NT2/D1 (cell line): ENCODE measurements around the gene KLF6.

Experiments
- DNase-seq: peaks from one replicate; pipeline ENCODE4 v3.0.0-alpha.2; 2011; ENCODE audit warnings: low read depth, low spot score
- H3K27me3 ChIP-seq: 2 replicates; pipeline ENCODE4 v1.6.0; 2011; ENCODE audit warnings: mild to moderate bottlenecking; ENCODE audit not compliant: insufficient read length, insufficient read depth
- H3K36me3 ChIP-seq: 2 replicates; pipeline ENCODE4 v1.6.1; 2011; ENCODE audit warnings: mild to moderate bottlenecking, low read length, mixed read lengths; ENCODE audit not compliant: insufficient read depth, insufficient read length
- H3K4me1 ChIP-seq: 2 replicates; pipeline ENCODE4 v1.5.1; 2011; ENCODE audit not compliant: insufficient read depth, insufficient read length
- H3K4me3 ChIP-seq: 2 replicates; pipeline ENCODE4 v1.5.1; 2011; ENCODE audit warnings: low read depth; ENCODE audit not compliant: insufficient read length
- H3K9ac ChIP-seq: 2 replicates; pipeline ENCODE4 v1.6.0; 2011; ENCODE audit warnings: low read depth; ENCODE audit not compliant: insufficient read length
- H3K9me3 ChIP-seq: 2 replicates; pipeline ENCODE4 v1.5.1; 2011; ENCODE audit warnings: mild to moderate bottlenecking, low read length; ENCODE audit not compliant: insufficient read depth
- SUZ12 ChIP-seq: IDR thresholded peaks from 2 replicates; pipeline ENCODE4 v1.6.1; 2011; ENCODE audit not compliant: insufficient read length, insufficient read depth; ENCODE audit errors: extremely low read depth
- YY1 ChIP-seq: IDR thresholded peaks from 2 replicates; pipeline ENCODE4 v1.6.1; 2011; ENCODE audit not compliant: insufficient read length, insufficient read depth
- ZNF274 ChIP-seq: IDR thresholded peaks from 2 replicates; pipeline ENCODE4 v1.6.1; 2011; ENCODE audit warnings: mild to moderate bottlenecking, low read depth, low read length

KLF6 gene

GRCh38 chr10:3829156-3830050, 44.4 kb upstream of the KLF6 start:
- no peak overlapping the region for H3K9ac ChIP-seq
- no peak for TF ChIP-seq SUZ12
- no peak for TF ChIP-seq ZNF274
- no peak for TF ChIP-seq YY1
- H3K4me1 ChIP-seq = peaks cover 3% of the 10 kb centered on the region
- peak; percentile 49 for DNase-seq
- H3K36me3 ChIP-seq = no peaks in the 10 kb centered on the region
- no peaks in the 10 kb centered on the region for H3K9me3 ChIP-seq
- no peak overlapping the region for H3K4me3 ChIP-seq
- H3K27me3 ChIP-seq = no peaks in the 10 kb centered on the region

- H3K4me3 ChIP-seq = no peak overlapping the region
Observed at GRCh38 chr10:3828404-3829155, 43.6 kb upstream of the KLF6 start.

GRCh38 chr10:3827768-3828403, 42.9 kb upstream of the KLF6 start:
- Histone ChIP-seq H3K27me3 (no peaks in the 10 kb centered on the region), H3K4me3 (no peak overlapping the region), H3K4me1 (peaks cover 3% of the 10 kb centered on the region), H3K9me3 (no peaks in the 10 kb centered on the region), H3K36me3 (no peaks in the 10 kb centered on the region), H3K9ac (no peak overlapping the region)
- no peak for DNase-seq
- TF ChIP-seq YY1 (no peak), ZNF274 (no peak), SUZ12 (no peak)

More at GRCh38 chr10:3828404-3829155, 43.6 kb upstream of the KLF6 start:
- no peak overlapping the region for H3K9ac ChIP-seq
- no peaks in the 10 kb centered on the region for H3K9me3 ChIP-seq
- H3K27me3 ChIP-seq = no peaks in the 10 kb centered on the region
- TF ChIP-seq SUZ12 (no peak), YY1 (no peak), ZNF274 (no peak)
- no peak for DNase-seq
- peaks cover 3% of the 10 kb centered on the region for H3K4me1 ChIP-seq
- H3K36me3 ChIP-seq = no peaks in the 10 kb centered on the region

DNA sequence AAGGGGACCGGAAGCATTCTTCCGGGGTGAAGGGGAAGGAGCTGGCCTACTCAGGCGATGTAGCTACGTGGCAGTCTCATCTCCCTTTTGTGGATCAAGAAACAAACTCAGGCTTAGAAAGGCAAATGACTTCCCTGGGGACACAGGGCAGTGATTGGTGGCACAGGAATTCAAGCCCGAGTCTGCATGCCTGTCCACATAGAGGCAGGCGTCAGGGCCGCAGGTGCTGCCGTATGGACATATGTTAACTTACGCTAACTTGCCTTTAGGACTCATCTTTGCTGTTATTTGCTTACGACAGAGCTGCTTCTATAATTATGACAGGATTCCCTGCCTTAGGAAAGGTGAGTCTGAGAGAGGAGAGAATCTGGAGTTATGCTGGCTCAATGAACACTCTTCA, 42.3 kb upstream of the KLF6 start:
- Histone ChIP-seq H3K9me3 (no peaks in the 10 kb centered on the region), H3K36me3 (no peaks in the 10 kb centered on the region), H3K4me3 (no peak overlapping the region), H3K27me3 (no peaks in the 10 kb centered on the region), H3K4me1 (peaks cover 3% of the 10 kb centered on the region), H3K9ac (no peak overlapping the region)
- no peak for DNase-seq
- no peak for TF ChIP-seq SUZ12
- TF ChIP-seq ZNF274 = no peak
- no peak for TF ChIP-seq YY1

DNA sequence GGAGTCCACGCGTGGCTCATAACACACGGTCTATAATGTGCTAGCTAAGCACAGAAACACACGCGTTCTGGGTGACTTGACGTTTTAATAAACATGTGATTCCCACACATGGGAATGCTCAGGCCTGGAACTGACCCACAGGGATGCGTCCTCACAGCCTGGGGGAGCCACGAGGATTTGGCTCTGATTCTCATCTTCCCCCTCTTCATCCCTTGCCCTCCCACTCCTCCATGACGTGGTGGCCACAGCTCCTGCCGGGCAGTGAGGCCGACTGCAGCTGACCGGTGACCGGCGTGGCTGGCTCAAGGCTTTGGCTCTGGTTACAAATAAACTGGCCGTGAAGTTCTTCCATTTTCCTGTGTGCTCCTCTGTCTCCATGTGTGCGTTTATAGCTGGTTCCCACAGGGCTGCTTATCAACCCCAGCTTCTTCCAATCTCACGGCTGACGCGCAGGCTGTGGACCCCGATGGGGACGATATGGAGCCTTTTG, 40.9 kb upstream of the KLF6 start:
- Histone ChIP-seq H3K9ac (peak overlapping the region; percentile 18), H3K9me3 (no peaks in the 10 kb centered on the region), H3K36me3 (no peaks in the 10 kb centered on the region), H3K4me1 (peaks cover 3% of the 10 kb centered on the region), H3K27me3 (no peaks in the 10 kb centered on the region), H3K4me3 (no peak overlapping the region)
- TF ChIP-seq SUZ12 (no peak), ZNF274 (no peak), YY1 (no peak)
- no peak for DNase-seq

DNA sequence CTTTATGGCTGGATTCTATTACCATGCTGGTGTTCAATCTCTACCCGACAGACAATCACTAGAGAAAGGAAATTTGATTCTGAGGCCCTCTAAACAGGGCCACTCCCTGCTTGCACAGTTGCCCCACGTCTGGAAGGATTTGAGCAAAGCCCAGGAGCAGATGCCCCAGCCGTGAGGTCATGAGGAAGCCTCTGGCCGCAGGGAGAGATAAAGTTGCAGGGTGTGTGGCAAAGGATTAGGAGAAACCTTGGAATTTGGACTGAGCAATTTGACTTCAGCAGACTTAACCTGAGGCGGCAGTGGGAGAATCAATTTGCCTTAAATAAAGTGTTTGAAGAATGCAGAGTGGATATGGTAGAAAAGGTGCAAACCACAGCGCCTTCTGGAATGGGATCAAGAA, 40.2 kb upstream of the KLF6 start:
- H3K9ac ChIP-seq = no peak overlapping the region
- DNase-seq = no peak
- H3K4me1 ChIP-seq = peaks cover 3% of the 10 kb centered on the region
- H3K36me3 ChIP-seq = no peaks in the 10 kb centered on the region
- no peak for TF ChIP-seq YY1
- no peaks in the 10 kb centered on the region for H3K9me3 ChIP-seq
- no peak overlapping the region for H3K4me3 ChIP-seq
- H3K27me3 ChIP-seq = no peaks in the 10 kb centered on the region
